GM06990 (cell line): ENCODE measurements around the gene CENPX.

ENCODE experiments used
- DNase-seq: peaks from one replicate; pipeline ENCODE4 v3.0.0-alpha.2; 2011; ENCODE audit not compliant: insufficient read length; ENCODE audit errors: extremely low read depth
- H3K27me3 ChIP-seq: replicated peaks from 2 replicates; pipeline ENCODE4 v1.6.0; 2011; ENCODE audit warnings: low read length; ENCODE audit not compliant: control insufficient read depth, insufficient read depth
- H3K36me3 ChIP-seq: 2 replicates; pipeline ENCODE4 v1.5.1; 2011; ENCODE audit warnings: low read length; ENCODE audit not compliant: control insufficient read depth, insufficient read depth
- H3K4me3 ChIP-seq: replicated peaks from 2 replicates; pipeline ENCODE4 v1.5.1; 2011; ENCODE audit warnings: low read depth, mild to moderate bottlenecking, control low read depth, low read length
- TF ChIP-seq, protein P1 (sequence below): IDR thresholded peaks from 2 replicates; pipeline ENCODE4 v1.5.1; 2011; ENCODE audit warnings: low read length, control low read depth, mild to moderate bottlenecking, inconsistent platforms; ENCODE audit not compliant: insufficient read depth, poor library complexity, severe bottlenecking

CENPX gene

GRCh38 chr17:82029990-82030469 lies 7.4 kb upstream of the CENPX start:
- no peak for DNase-seq
- TF ChIP-seq, protein P1, sequence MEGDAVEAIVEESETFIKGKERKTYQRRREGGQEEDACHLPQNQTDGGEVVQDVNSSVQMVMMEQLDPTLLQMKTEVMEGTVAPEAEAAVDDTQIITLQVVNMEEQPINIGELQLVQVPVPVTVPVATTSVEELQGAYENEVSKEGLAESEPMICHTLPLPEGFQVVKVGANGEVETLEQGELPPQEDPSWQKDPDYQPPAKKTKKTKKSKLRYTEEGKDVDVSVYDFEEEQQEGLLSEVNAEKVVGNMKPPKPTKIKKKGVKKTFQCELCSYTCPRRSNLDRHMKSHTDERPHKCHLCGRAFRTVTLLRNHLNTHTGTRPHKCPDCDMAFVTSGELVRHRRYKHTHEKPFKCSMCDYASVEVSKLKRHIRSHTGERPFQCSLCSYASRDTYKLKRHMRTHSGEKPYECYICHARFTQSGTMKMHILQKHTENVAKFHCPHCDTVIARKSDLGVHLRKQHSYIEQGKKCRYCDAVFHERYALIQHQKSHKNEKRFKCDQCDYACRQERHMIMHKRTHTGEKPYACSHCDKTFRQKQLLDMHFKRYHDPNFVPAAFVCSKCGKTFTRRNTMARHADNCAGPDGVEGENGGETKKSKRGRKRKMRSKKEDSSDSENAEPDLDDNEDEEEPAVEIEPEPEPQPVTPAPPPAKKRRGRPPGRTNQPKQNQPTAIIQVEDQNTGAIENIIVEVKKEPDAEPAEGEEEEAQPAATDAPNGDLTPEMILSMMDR: no peak
- H3K4me3 ChIP-seq: no peak overlapping the region
- no peaks in the 10 kb centered on the region for H3K27me3 ChIP-seq
- H3K36me3 ChIP-seq: no peaks in the 10 kb centered on the region; the same call in none of the 2 replicates

- TF ChIP-seq, protein P1: no peak
- Histone ChIP-seq H3K27me3 (no peaks in the 10 kb centered on the region), H3K36me3 (no peaks in the 10 kb centered on the region; the same call in none of the 2 replicates), H3K4me3 (no peak overlapping the region)
- no peak for DNase-seq
Measured at GRCh38 chr17:82029391-82029790, 6.7 kb upstream of the CENPX start.

DNA sequence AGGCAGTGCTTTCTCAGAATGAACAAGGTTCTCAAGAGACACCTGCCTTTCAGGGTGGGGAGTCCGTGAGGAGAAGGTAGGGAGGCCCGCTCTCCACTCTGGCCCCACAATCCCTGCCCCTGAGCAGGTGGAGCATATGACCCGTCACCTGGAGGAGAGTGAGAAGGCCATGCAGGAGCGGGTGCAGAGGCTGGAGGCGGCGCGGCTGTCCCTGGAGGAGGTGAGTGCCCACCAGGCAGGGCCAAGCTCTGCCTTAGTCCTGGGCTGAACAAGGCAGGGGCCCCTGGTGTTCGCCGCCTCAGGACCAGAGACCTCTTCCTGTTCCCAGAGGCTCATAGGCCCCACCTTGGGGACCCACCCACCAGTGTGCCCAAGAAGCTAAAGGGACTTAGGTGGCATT lies 6.3 kb upstream of the CENPX start:
- no peaks in the 10 kb centered on the region for H3K27me3 ChIP-seq
- DNase-seq: no peak
- H3K4me3 ChIP-seq: no peak overlapping the region
- no peaks in the 10 kb centered on the region; the same call in none of the 2 replicates for H3K36me3 ChIP-seq
- TF ChIP-seq, protein P1: no peak

DNA sequence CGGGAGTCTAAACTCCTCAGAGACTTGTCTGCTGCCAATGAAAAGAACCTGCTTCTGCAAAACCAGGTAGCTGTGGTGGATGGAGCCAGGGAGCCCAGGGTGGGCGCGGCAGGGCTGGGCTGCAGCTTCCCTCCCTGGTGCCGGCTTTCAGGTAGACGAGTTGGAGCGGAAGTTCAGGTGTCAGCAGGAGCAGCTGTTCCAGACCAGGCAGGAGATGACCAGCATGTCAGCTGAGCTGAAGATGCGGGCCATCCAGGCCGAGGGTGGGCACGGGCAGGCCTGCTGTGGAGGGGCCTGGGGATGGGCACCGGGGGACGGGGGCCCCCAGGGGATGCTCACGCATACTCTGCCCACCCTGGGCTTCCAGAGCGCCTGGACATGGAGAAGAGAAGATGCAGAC lies 5.6 kb upstream of the CENPX start:
- TF ChIP-seq, protein P1: no peak
- Histone ChIP-seq H3K4me3 (no peak overlapping the region), H3K36me3 (no peaks in the 10 kb centered on the region; the same call in none of the 2 replicates)

GRCh38 chr17:82025401-82026107 lies 2.9 kb upstream of the CENPX start:
- Histone ChIP-seq H3K36me3 (no peaks in the 10 kb centered on the region; the same call in none of the 2 replicates), H3K27me3 (no peaks in the 10 kb centered on the region), H3K4me3 (no peak overlapping the region)
- no peak for DNase-seq
- TF ChIP-seq, protein P1: no peak

More for the DNA sequence above, 5.6 kb upstream of the CENPX start:
- H3K27me3 ChIP-seq: no peaks in the 10 kb centered on the region
- no peak for DNase-seq
